NB4 (cell line): ENCODE data around the gene COL4A2.

ENCODE experiments used
- CTCF ChIP-seq: IDR thresholded peaks from one replicate; pipeline ENCODE4 v1.5.1; 2012; ENCODE audit warnings: low read depth, low read length
- POLR2A ChIP-seq: IDR thresholded peaks from 2 replicates; pipeline ENCODE4 v1.6.1; 2011; ENCODE audit warnings: mild to moderate bottlenecking; ENCODE audit not compliant: insufficient read length; ENCODE audit errors: extremely low read depth

- TF ChIP-seq CTCF (no peak), POLR2A (no peak)
Observed at GRCh38 chr13:110284779-110285484, 22.2 kb upstream of the COL4A2 start.
